SK-N-SH treated with all-trans-retinoic acid at 6 μM for 48 hours (cell line): ENCODE measurements around the gene OCLN.

ENCODE experiments used
- ATAC-seq: fragments of 200-7000 bp; cut with Tn5 transposase; 3 replicates; pipeline ENCODE4 v1.9.1; 2020; ENCODE audit warnings: mild to moderate bottlenecking, moderate library complexity
- BACH2 ChIP-seq: fragments of 250-450 bp; sonication (Bioruptor Pico); IDR thresholded peaks from 2 replicates; pipeline ENCODE4 v1.9.0; 2021; ENCODE audit warnings: mild to moderate bottlenecking, borderline replicate concordance
- CREB5 ChIP-seq: fragments of 250-450 bp; sonication (Bioruptor Pico); IDR thresholded peaks from 2 replicates; pipeline ENCODE4 v1.5.1; 2020; ENCODE audit warnings: low read depth, mild to moderate bottlenecking, moderate library complexity
- CSDC2 ChIP-seq: fragments of 250-450 bp; sonication (Bioruptor Pico); IDR thresholded peaks from 2 replicates; pipeline ENCODE4 v1.5.0; 2020; ENCODE audit warnings: mild to moderate bottlenecking, moderate library complexity
- ESRRG ChIP-seq: fragments of 250-450 bp; sonication (Bioruptor Pico); IDR thresholded peaks from 2 replicates; pipeline ENCODE4 v1.6.1; 2021; ENCODE audit warnings: mild to moderate bottlenecking
- GLIS3 ChIP-seq: fragments of 250-450 bp; sonication (Bioruptor Pico); IDR thresholded peaks from 2 replicates; pipeline ENCODE4 v1.5.0; 2020; ENCODE audit warnings: mild to moderate bottlenecking, moderate library complexity
- ISL1 ChIP-seq: fragments of 250-450 bp; sonication (Bioruptor Pico); IDR thresholded peaks from 2 replicates; pipeline ENCODE4 v2.1.2; 2022; ENCODE audit warnings: mild to moderate bottlenecking, moderate library complexity
- POU6F1 ChIP-seq: fragments of 250-450 bp; sonication (Bioruptor Pico); IDR thresholded peaks from 2 replicates; pipeline ENCODE4 v1.8.0; 2021; ENCODE audit warnings: low read depth, mild to moderate bottlenecking, moderate library complexity, borderline replicate concordance
- PPARA ChIP-seq: fragments of 250-450 bp; sonication (Bioruptor Pico); IDR thresholded peaks from 2 replicates; pipeline ENCODE4 v1.5.0; 2020; ENCODE audit warnings: mild to moderate bottlenecking, borderline replicate concordance
- RARB ChIP-seq: fragments of 250-450 bp; sonication (Bioruptor Pico); IDR thresholded peaks from 2 replicates; pipeline ENCODE4 v1.8.0; 2021; ENCODE audit warnings: mild to moderate bottlenecking, moderate library complexity
- SNAI2 ChIP-seq: fragments of 250-450 bp; sonication (Bioruptor Pico); IDR thresholded peaks from 2 replicates; pipeline ENCODE4 v1.5.0; 2020; ENCODE audit warnings: mild to moderate bottlenecking, moderate library complexity
- TCF4 ChIP-seq: fragments of 250-450 bp; sonication (Bioruptor Pico); IDR thresholded peaks from 2 replicates; pipeline ENCODE4 v1.8.0; 2021; ENCODE audit warnings: mild to moderate bottlenecking, moderate library complexity, borderline replicate concordance
- TOX ChIP-seq: fragments of 250-450 bp; sonication (Bioruptor Pico); IDR thresholded peaks from 2 replicates; pipeline ENCODE4 v1.8.0; 2021; ENCODE audit warnings: mild to moderate bottlenecking, moderate library complexity, borderline replicate concordance
- ZC3H10 ChIP-seq: fragments of 250-450 bp; sonication (Bioruptor Pico); IDR thresholded peaks from 2 replicates; pipeline ENCODE4 v1.5.1; 2021; ENCODE audit warnings: mild to moderate bottlenecking, moderate library complexity
- ZFP30 ChIP-seq: fragments of 450-650 bp; formaldehyde crosslinking; IDR thresholded peaks from 2 replicates; pipeline ENCODE4 v1.5.0; 2022; ENCODE audit warnings: mild to moderate bottlenecking, moderate library complexity
- ZNF565 ChIP-seq: fragments of 450-650 bp; formaldehyde crosslinking; conservative IDR thresholded peaks from 2 replicates; pipeline ENCODE4 v1.5.0; 2020; ENCODE audit warnings: low read depth, mild to moderate bottlenecking, moderate library complexity
- ZNF70 ChIP-seq: fragments of 450-650 bp; formaldehyde crosslinking; IDR thresholded peaks from 2 replicates; pipeline ENCODE4 v1.5.0; 2020; ENCODE audit warnings: mild to moderate bottlenecking, moderate library complexity
- ZNF8 ChIP-seq: fragments of 450-650 bp; formaldehyde crosslinking; IDR thresholded peaks from 2 replicates; pipeline ENCODE4 v1.5.0; 2020; ENCODE audit warnings: mild to moderate bottlenecking, moderate library complexity
- TF ChIP-seq, protein P1 (sequence below): fragments of 250-450 bp; sonication (Bioruptor Pico); IDR thresholded peaks from 2 replicates; pipeline ENCODE4 v1.8.0; 2020; ENCODE audit warnings: mild to moderate bottlenecking, moderate library complexity, borderline replicate concordance
- TF ChIP-seq, protein P2 (sequence below): fragments of 250-450 bp; sonication (Bioruptor Pico); IDR thresholded peaks from 2 replicates; pipeline ENCODE4 v1.5.1; 2021; ENCODE audit warnings: mild to moderate bottlenecking, moderate library complexity

Gene OCLN

GRCh38 chr5:69530561-69531405 is 38.2 kb downstream of the OCLN start:
- no peak for ATAC-seq

GRCh38 chr5:69531406-69531801 is 38.8 kb downstream of the OCLN start:
- ATAC-seq, result no peak
- TF ChIP-seq ZNF565 (CRISPR knock-in tag) (no peak), BACH2 (CRISPR knock-in tag) (no peak), TCF4 (no peak), ISL1 (CRISPR knock-in tag) (no peak), POU6F1 (CRISPR knock-in tag) (no peak), CSDC2 (CRISPR knock-in tag) (no peak), ZC3H10 (CRISPR knock-in tag) (no peak), TOX (no peak), ZNF8 (CRISPR knock-in tag) (no peak), ZFP30 (CRISPR knock-in tag) (no peak), PPARA (CRISPR knock-in tag) (no peak), ESRRG (no peak), SNAI2 (CRISPR knock-in tag) (no peak), ZNF70 (CRISPR knock-in tag) (no peak), RARB (CRISPR knock-in tag) (no peak)
- TF ChIP-seq, protein P1, sequence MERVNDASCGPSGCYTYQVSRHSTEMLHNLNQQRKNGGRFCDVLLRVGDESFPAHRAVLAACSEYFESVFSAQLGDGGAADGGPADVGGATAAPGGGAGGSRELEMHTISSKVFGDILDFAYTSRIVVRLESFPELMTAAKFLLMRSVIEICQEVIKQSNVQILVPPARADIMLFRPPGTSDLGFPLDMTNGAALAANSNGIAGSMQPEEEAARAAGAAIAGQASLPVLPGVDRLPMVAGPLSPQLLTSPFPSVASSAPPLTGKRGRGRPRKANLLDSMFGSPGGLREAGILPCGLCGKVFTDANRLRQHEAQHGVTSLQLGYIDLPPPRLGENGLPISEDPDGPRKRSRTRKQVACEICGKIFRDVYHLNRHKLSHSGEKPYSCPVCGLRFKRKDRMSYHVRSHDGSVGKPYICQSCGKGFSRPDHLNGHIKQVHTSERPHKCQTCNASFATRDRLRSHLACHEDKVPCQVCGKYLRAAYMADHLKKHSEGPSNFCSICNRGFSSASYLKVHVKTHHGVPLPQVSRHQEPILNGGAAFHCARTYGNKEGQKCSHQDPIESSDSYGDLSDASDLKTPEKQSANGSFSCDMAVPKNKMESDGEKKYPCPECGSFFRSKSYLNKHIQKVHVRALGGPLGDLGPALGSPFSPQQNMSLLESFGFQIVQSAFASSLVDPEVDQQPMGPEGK, result no peak

More at GRCh38 chr5:69530561-69531405, 38.2 kb downstream of the OCLN start:
- TF ChIP-seq POU6F1 (CRISPR knock-in tag) (no peak), BACH2 (CRISPR knock-in tag) (no peak), TOX (no peak), RARB (CRISPR knock-in tag) (no peak), ISL1 (CRISPR knock-in tag) (no peak), ESRRG (no peak), ZNF565 (CRISPR knock-in tag) (no peak), ZC3H10 (CRISPR knock-in tag) (no peak), CREB5 (CRISPR knock-in tag) (no peak), SNAI2 (CRISPR knock-in tag) (no peak), ZNF70 (CRISPR knock-in tag) (no peak), PPARA (CRISPR knock-in tag) (no peak), CSDC2 (CRISPR knock-in tag) (no peak), GLIS3 (no peak)
- TF ChIP-seq, protein P1, result no peak
- TF ChIP-seq, protein P2, sequence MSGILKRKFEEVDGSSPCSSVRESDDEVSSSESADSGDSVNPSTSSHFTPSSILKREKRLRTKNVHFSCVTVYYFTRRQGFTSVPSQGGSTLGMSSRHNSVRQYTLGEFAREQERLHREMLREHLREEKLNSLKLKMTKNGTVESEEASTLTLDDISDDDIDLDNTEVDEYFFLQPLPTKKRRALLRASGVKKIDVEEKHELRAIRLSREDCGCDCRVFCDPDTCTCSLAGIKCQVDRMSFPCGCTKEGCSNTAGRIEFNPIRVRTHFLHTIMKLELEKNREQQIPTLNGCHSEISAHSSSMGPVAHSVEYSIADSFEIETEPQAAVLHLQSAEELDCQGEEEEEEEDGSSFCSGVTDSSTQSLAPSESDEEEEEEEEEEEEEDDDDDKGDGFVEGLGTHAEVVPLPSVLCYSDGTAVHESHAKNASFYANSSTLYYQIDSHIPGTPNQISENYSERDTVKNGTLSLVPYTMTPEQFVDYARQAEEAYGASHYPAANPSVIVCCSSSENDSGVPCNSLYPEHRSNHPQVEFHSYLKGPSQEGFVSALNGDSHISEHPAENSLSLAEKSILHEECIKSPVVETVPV, result no peak
